HG03460 (cell line): ENCODE measurements around the gene PITPNM3.

Experiments
- ATAC-seq: cut with Tn5 transposase; IDR thresholded peaks from one replicate; pipeline ENCODE4 v1.9.1; 2021; ENCODE audit not compliant: unreplicated experiment

The PITPNM3 gene

GRCh38 chr17:6420173-6420641 lies 136.1 kb downstream of the PITPNM3 start:
- no peak for ATAC-seq

- ATAC-seq, result no peak
Observed at GRCh38 chr17:6415616-6416015, 140.7 kb downstream of the PITPNM3 start.

DNA sequence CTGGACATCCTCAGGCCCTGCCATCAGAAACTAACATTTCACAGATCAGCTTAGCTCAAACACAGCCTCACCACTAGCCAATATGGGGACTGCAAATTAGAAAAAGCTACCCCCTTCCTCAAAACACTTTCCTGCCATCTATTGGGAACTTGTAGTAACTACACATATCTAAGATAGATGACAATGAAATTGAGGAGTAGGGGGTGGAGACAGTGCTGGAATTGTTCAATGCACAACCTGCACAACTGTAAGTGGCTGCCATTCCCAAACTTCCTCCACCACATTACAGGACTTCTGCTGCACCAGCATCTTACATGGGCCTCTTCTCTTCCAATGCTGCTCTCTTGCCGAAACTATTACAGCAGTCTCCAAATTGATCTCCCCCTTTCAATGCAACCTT lies 143.3 kb downstream of the PITPNM3 start:
- ATAC-seq, result no peak

DNA sequence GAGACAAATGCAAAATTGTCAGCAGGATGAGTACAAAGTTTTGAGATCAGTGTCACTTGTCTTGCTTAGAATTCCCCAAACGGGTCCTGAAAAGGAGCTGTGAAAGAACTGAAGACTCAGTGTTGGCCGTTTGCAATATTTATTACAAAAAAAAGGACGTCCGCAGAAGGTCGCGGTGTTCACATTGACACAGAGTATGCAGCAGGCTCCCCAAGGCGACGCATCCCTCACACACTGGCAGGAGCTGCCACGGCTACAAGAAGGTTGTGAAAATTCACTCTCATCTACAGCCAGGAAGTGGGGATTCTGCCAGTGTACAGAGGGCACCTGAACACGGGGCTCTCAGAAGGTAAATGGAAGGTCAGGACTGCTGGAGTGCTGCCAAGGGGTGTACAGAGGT lies 147.6 kb downstream of the PITPNM3 start:
- ATAC-seq, result no peak

- no peak for ATAC-seq
Observed at GRCh38 chr17:6408276-6408675, 148.1 kb downstream of the PITPNM3 start.

DNA sequence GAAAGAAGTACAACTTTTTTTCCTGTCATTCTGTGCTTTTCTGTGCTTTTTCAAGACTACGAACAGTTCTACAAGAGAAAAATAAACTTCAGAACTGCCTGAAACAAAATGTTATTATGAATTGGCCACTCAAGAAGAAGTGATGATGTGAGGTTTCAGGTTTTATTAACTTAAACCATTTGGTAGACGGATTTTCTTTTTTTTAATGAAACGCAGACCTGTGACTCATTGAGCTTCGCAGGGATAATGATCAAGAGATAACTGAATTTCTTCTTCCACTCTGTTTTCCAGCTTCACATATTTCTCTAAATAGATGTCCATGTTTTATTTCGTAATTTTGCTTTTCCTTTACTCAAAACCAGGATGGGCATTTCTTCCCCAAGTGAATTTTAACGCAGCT lies 154.1 kb downstream of the PITPNM3 start:
- ATAC-seq, result no peak
